ENCODE results near the gene SERPINA4. TPM values are rescaled to one million over a fixed set of nuclear protein-coding genes. Genes with fewer than 3 reads are reported as not detected.

The SERPINA4 gene
- total RNA-seq, 4 donors from 2014 or later, result 0.13 to 0.26 TPM; not detected in 2

GRCh38 chr14:94523265-94523664 lies 38.0 kb upstream of the SERPINA4 start:
- Histone ChIP-seq H3K27ac (no peak overlapping the region), H3K4me1 (no peaks in the 10 kb centered on the region), H3K27me3 (no peaks in the 10 kb centered on the region), H3K4me3 (no peak overlapping the region), H3K9me3 (no peaks in the 10 kb centered on the region), H3K36me3 (no peaks in the 10 kb centered on the region)
- ATAC-seq (no peak), DNase-seq (no peak)
- in situ Hi-C loops (cut with MboI; ENCODE audit: low sequenced_read_pairs in 4 of 4), result no loop called here
- no peak for TF ChIP-seq POLR2A (IDR thresholded peaks at IDR 0.05)
- TF ChIP-seq CTCF (IDR thresholded peaks at IDR 0.05 in 4 of 5, conservative IDR thresholded peaks at IDR 0.05 in 1 of 5), result no peak
- intact Hi-C loops (cut with DNase I; ENCODE audit: low total_unique reads), result no loop called here

- Histone ChIP-seq H3K27me3 (no peaks in the 10 kb centered on the region), H3K9me3 (no peaks in the 10 kb centered on the region), H3K36me3 (no peaks in the 10 kb centered on the region), H3K27ac (no peak overlapping the region), H3K4me3 (no peak overlapping the region), H3K4me1 (no peaks in the 10 kb centered on the region)
- no peak for DNase-seq
- ATAC-seq, result no peak
- in situ Hi-C loops (cut with MboI; ENCODE audit: low sequenced_read_pairs in 4 of 4), result no loop called here
- intact Hi-C loops (cut with DNase I; ENCODE audit: low total_unique reads), result no loop called here
- no peak for TF ChIP-seq POLR2A (IDR thresholded peaks at IDR 0.05)
- no peak for TF ChIP-seq CTCF (IDR thresholded peaks at IDR 0.05 in 4 of 5, conservative IDR thresholded peaks at IDR 0.05 in 1 of 5)
These were observed 37.1 kb upstream of the SERPINA4 start for GRCh38 chr14:94524093-94524492.

- H3K4me3 ChIP-seq, result no peak overlapping the region
- TF ChIP-seq CTCF (IDR thresholded peaks at IDR 0.05 in 4 of 5, conservative IDR thresholded peaks at IDR 0.05 in 1 of 5) (no peak), POLR2A (IDR thresholded peaks at IDR 0.05) (no peak)
- intact Hi-C loops (cut with DNase I; ENCODE audit: low total_unique reads), result no loop called here
- no peak overlapping the region for H3K27ac ChIP-seq
- no peaks in the 10 kb centered on the region for H3K4me1 ChIP-seq
- ATAC-seq (no peak), DNase-seq (no peak)
- in situ Hi-C loops (cut with MboI; ENCODE audit: low sequenced_read_pairs in 4 of 4), result no loop called here
- no peaks in the 10 kb centered on the region for H3K27me3 ChIP-seq
- no peaks in the 10 kb centered on the region for H3K9me3 ChIP-seq
- H3K36me3 ChIP-seq, result no peaks in the 10 kb centered on the region
These were observed 30.1 kb upstream of the SERPINA4 start for GRCh38 chr14:94531187-94531586.

GRCh38 chr14:94532447-94532846 lies 28.8 kb upstream of the SERPINA4 start:
- H3K4me3 ChIP-seq, result no peak overlapping the region
- intact Hi-C loops (cut with DNase I; ENCODE audit: low total_unique reads) (no loop called here), in situ Hi-C loops (cut with MboI; ENCODE audit: low sequenced_read_pairs in 4 of 4) (no loop called here)
- no peaks in the 10 kb centered on the region for H3K27me3 ChIP-seq
- ATAC-seq (no peak), DNase-seq (no peak)
- no peak for TF ChIP-seq CTCF (IDR thresholded peaks at IDR 0.05 in 4 of 5, conservative IDR thresholded peaks at IDR 0.05 in 1 of 5)
- TF ChIP-seq POLR2A (IDR thresholded peaks at IDR 0.05), result no peak
- no peaks in the 10 kb centered on the region for H3K4me1 ChIP-seq
- H3K27ac ChIP-seq, result no peak overlapping the region
- no peaks in the 10 kb centered on the region for H3K9me3 ChIP-seq
- no peaks in the 10 kb centered on the region for H3K36me3 ChIP-seq

- DNase-seq, result no peak
- peaks cover 0 to 2% (median 0%) of the 10 kb centered on the region in 3 donors for H3K27me3 ChIP-seq
- no peaks in the 10 kb centered on the region for H3K36me3 ChIP-seq
- intact Hi-C loops (cut with DNase I; ENCODE audit: low total_unique reads), result no loop called here
- no peaks in the 10 kb centered on the region for H3K4me1 ChIP-seq
- ATAC-seq, result no peak
- no peaks in the 10 kb centered on the region for H3K9me3 ChIP-seq
- H3K27ac ChIP-seq, result no peak overlapping the region
- in situ Hi-C loops (cut with MboI; ENCODE audit: low sequenced_read_pairs in 4 of 4), result no loop called here
- no peak overlapping the region for H3K4me3 ChIP-seq
- TF ChIP-seq POLR2A (IDR thresholded peaks at IDR 0.05), result no peak
- no peak for TF ChIP-seq CTCF (IDR thresholded peaks at IDR 0.05 in 4 of 5, conservative IDR thresholded peaks at IDR 0.05 in 1 of 5)
These were observed 25.7 kb upstream of the SERPINA4 start for GRCh38 chr14:94535506-94535905.
